ENCODE data around the gene NUP43.

The NUP43 gene

GRCh38 chr6:149779644-149779963 is 33.3 kb upstream of the NUP43 start:
- Histone ChIP-seq H3K27ac (ENCODE audit: poor library complexity, severe bottlenecking) (no peak overlapping the region), H3K27me3 (ENCODE audit: insufficient read depth, poor library complexity, severe bottlenecking) (no peaks in the 10 kb centered on the region), H3K9me3 (ENCODE audit: severe bottlenecking) (no peaks in the 10 kb centered on the region), H3K36me3 (ENCODE audit: low read depth) (peaks cover 78% of the 10 kb centered on the region), H3K4me3 (ENCODE audit: severe bottlenecking) (no peak overlapping the region), H3K4me1 (ENCODE audit: insufficient read depth, poor library complexity, severe bottlenecking) (no peaks in the 10 kb centered on the region)
- ATAC-seq (ENCODE audit: low read depth): no peak
- TF ChIP-seq CTCF (IDR thresholded peaks at IDR 0.05; ENCODE audit: poor library complexity, severe bottlenecking): no peak
- no peak for DNase-seq (ENCODE audit: low spot score)

DNA sequence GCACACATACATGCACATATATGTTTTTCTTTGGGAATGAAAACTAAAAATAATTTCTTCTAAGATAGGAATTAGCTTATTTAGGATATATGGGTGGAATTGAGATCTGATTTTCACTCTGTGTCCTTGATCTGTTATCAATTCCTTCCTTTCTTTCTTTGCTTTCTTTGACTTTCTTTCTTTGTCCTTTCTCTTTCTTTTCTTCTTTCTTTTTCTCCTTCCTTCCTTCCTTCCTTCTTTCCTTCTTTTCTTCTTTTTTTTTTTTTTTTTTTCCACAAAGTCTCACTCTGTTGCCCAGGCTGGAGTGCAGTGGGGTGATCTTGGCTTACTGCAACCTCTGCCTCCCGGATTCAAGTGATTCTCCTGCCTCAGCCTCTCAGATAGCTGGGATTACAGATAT is 31.3 kb upstream of the NUP43 start:
- Histone ChIP-seq H3K9me3 (ENCODE audit: severe bottlenecking) (no peaks in the 10 kb centered on the region), H3K4me1 (ENCODE audit: insufficient read depth, poor library complexity, severe bottlenecking) (no peaks in the 10 kb centered on the region), H3K36me3 (ENCODE audit: low read depth) (peaks cover 75% of the 10 kb centered on the region), H3K27me3 (ENCODE audit: insufficient read depth, poor library complexity, severe bottlenecking) (no peaks in the 10 kb centered on the region), H3K27ac (ENCODE audit: poor library complexity, severe bottlenecking) (no peak overlapping the region), H3K4me3 (ENCODE audit: severe bottlenecking) (no peak overlapping the region)
- no peak for DNase-seq (ENCODE audit: low spot score)
- ATAC-seq (ENCODE audit: low read depth): no peak
- TF ChIP-seq CTCF (IDR thresholded peaks at IDR 0.05; ENCODE audit: poor library complexity, severe bottlenecking): no peak

- ATAC-seq (ENCODE audit: low read depth) (no peak), DNase-seq (ENCODE audit: low spot score) (no peak)
- Histone ChIP-seq H3K36me3 (ENCODE audit: low read depth) (peaks cover 74% of the 10 kb centered on the region), H3K27me3 (ENCODE audit: insufficient read depth, poor library complexity, severe bottlenecking) (no peaks in the 10 kb centered on the region), H3K9me3 (ENCODE audit: severe bottlenecking) (no peaks in the 10 kb centered on the region), H3K27ac (ENCODE audit: poor library complexity, severe bottlenecking) (no peak overlapping the region), H3K4me3 (ENCODE audit: severe bottlenecking) (no peak overlapping the region), H3K4me1 (ENCODE audit: insufficient read depth, poor library complexity, severe bottlenecking) (no peaks in the 10 kb centered on the region)
- TF ChIP-seq CTCF (IDR thresholded peaks at IDR 0.05; ENCODE audit: poor library complexity, severe bottlenecking): no peak
Measured at GRCh38 chr6:149771925-149772324, 25.6 kb upstream of the NUP43 start.

DNA sequence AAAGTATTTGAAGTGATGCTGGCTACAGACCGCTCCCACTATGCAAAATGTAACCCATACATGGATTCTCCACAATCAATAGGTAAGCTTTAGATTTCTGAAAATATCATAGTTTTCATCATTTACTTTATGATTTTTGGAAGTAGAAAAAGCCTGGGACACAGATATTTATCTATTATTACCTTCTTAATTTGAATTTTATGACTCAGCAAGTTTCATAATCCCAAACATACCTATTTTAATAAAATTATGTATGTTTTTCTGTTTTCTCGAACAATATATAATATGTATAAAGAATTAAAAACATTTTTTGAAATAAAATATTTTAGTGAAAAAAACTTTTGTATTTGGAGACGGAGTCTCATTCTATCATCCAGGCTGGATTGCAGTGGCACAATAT is 24.9 kb upstream of the NUP43 start:
- Histone ChIP-seq H3K36me3 (ENCODE audit: low read depth) (peaks cover 75% of the 10 kb centered on the region), H3K9me3 (ENCODE audit: severe bottlenecking) (no peaks in the 10 kb centered on the region), H3K4me3 (ENCODE audit: severe bottlenecking) (no peak overlapping the region), H3K27me3 (ENCODE audit: insufficient read depth, poor library complexity, severe bottlenecking) (no peaks in the 10 kb centered on the region), H3K27ac (ENCODE audit: poor library complexity, severe bottlenecking) (no peak overlapping the region), H3K4me1 (ENCODE audit: insufficient read depth, poor library complexity, severe bottlenecking) (no peaks in the 10 kb centered on the region)
- DNase-seq (ENCODE audit: low spot score): no peak
- no peak for TF ChIP-seq CTCF (IDR thresholded peaks at IDR 0.05; ENCODE audit: poor library complexity, severe bottlenecking)
- no peak for ATAC-seq (ENCODE audit: low read depth)

GRCh38 chr6:149769676-149770075 is 23.3 kb upstream of the NUP43 start:
- Histone ChIP-seq H3K27me3 (ENCODE audit: insufficient read depth, poor library complexity, severe bottlenecking) (no peaks in the 10 kb centered on the region), H3K4me1 (ENCODE audit: insufficient read depth, poor library complexity, severe bottlenecking) (no peaks in the 10 kb centered on the region), H3K36me3 (ENCODE audit: low read depth) (peaks cover 72% of the 10 kb centered on the region), H3K9me3 (ENCODE audit: severe bottlenecking) (no peaks in the 10 kb centered on the region), H3K27ac (ENCODE audit: poor library complexity, severe bottlenecking) (no peak overlapping the region), H3K4me3 (ENCODE audit: severe bottlenecking) (no peak overlapping the region)
- ATAC-seq (ENCODE audit: low read depth) (no peak), DNase-seq (ENCODE audit: low spot score) (no peak)
- TF ChIP-seq CTCF (IDR thresholded peaks at IDR 0.05; ENCODE audit: poor library complexity, severe bottlenecking): no peak

Data from RWPE2 (cell line).